NCI-H510A treated with DMSO at 0.1 percent for 48 hours (cell line): ENCODE data around the gene MTERF4.

Source experiments
- DNase-seq: peaks from one replicate; lab custom pipeline; 2025; lab: John Stamatoyannopoulos, UW

MTERF4 gene

GRCh38 chr2:241068942-241069810 is 32.9 kb downstream of the MTERF4 start:
- no peak for DNase-seq

- no peak for DNase-seq
These were observed 33.7 kb downstream of the MTERF4 start for GRCh38 chr2:241068136-241068941.

GRCh38 chr2:241067501-241068135 is 34.5 kb downstream of the MTERF4 start:
- DNase-seq = no peak

GRCh38 chr2:241066893-241067341 is 35.2 kb downstream of the MTERF4 start:
- no peak for DNase-seq

- DNase-seq = no peak
These were observed 35.8 kb downstream of the MTERF4 start for GRCh38 chr2:241066171-241066892.

- DNase-seq = peak; percentile 54
These were observed 36.7 kb downstream of the MTERF4 start for GRCh38 chr2:241065355-241065803.

DNA sequence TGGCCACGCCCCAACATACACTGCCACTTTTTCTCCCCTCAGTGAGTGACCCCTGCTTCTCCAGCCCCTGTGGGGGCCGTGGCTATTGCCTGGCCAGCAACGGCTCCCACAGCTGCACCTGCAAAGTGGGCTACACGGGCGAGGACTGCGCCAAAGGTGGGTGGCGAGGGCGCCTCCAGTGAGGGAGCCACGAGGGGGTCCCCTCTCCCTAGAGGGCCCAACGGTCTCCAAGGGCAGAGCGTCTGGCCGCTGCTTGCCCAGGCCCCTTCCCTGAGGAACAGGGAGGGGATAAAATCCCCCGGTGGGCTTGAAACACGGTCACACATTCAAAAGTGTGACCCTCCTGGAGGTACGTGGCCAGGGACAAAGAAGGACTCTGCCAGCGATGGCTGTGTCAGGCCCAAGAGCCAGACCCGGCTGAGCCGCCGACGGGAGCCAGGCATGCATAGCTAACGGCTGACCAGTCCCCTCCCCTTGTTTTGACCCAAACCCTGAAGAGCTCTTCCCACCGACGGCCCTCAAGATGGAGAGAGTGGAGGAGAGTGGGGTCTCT is 37.2 kb downstream of the MTERF4 start:
- no peak for DNase-seq

DNA sequence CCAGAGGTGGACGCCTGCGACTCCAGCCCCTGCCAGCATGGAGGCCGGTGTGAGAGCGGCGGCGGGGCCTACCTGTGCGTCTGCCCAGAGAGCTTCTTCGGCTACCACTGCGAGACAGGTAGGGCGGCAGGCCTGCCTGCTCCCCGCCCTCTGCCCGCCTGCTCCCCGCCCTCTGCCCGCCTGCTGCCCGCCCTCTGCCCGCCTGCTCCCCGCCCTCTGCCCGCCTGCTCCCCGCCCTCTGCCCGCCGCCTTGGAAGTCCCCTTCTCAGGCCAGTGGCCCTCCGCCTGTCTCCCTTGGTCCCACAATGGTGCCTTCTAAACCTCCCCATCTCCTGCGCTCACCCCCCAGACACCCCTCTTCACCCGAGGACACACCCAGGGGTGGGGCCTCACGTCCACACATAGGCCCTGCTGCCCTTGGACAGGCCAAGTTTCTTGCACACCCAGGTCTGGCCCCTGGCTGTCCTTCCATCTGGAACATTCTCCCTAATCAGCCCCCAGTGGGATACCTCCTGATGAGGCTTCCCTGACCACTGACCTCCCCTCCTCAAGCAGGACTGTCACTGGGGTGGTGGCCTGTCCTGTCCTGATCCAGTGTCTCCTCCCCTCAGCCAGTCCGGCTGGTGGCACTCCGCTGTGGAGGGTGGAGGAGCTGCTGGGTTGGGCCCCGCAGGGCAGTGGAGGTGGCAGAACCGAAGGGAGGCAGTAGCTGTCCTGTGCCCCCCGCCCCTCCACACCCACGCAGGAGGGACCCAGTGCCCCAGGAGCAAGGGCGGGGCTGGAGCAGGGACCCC is 37.9 kb downstream of the MTERF4 start:
- DNase-seq = peak; percentile 79

DNA sequence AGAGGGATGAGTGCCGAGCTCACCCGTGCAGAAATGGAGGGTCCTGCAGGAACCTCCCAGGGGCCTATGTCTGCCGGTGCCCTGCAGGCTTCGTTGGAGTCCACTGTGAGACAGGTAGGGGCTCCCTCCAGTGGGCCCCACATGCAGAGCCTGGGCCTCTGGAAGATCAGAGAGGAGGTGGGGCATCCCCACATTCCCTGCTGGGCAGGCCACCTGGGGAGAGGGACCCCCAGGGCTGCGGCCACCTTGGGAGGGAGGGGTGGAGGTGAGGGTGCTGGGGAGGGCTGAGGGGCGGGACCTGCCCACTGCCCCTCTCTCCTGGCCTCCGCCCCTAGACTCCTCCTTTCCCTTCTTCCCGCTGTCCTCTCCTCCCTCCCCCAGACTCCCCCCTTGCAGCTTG is 38.5 kb downstream of the MTERF4 start:
- no peak for DNase-seq

DNA sequence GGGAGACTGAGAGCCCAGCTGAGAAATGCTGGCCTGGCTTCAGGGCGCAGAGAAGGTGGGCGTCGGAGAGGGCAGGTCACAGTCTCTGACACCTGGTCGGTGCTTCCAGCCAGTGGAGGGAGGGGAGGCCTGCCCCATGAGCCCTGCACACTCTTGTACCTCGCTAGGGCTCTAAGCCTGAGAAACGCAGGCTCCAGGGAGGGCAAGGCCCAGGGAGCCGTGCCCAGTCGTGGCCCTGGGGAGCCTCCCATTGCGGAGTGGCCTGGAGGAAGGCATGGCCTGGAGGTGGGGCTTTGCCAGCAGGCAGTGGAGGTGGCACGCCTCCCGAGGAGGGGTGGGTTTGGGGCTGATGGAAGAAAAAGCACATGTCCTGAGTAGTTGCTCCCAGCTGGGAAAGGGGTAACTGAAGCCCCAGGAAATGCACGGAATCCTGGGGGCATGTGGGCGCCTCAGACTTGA is 39.0 kb downstream of the MTERF4 start:
- DNase-seq = no peak

DNA sequence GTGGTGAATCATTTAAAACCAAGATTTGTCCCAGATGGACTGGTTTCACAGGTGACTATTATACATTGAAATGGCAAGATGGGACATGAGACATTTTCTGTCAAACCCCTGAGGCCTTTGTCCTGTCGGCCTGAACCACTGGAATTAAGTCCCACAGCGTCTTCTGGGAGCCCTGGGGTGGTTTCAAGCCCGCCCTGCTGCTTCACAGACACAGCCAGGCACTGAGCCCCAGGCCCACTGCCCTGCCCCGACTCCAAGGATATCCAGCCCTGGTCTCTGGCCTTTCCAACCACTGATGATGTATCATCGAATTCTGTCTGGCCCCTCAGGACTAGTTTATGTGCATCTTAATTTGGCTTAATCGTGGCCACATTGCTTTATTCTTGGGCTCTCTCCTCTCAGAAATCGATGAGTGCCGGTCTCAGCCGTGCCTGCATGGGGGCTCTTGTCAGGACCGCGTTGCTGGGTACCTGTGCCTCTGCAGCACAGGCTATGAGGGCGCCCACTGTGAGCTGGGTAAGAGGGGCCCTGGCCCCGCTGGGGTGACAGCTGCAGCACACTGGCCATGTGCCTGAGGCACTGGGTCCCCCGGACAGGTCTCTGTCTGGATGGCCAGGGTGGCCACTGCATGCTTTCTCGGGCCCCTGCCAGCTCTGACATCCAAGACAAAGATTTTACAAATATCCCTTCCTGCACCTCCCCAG is 39.5 kb downstream of the MTERF4 start:
- no peak for DNase-seq

DNA sequence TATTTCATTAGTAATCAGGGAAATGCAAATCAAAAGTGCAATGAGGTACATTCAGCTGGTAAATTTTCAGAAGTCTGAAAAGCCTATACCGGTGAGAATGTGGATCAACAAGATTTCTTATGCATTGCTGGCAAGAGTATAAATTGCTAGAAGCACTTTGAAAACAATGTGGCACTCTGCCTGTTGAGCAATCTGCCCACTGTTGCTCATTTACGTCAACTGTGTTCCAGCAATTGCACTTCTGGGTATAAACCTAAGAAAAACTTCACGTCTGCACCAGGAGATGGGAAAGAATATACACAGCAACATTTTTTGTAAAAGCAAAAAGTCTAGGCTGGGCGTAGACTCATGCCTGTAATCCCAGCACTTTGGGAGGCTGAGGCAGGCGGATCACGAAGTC is 40.8 kb downstream of the MTERF4 start:
- no peak for DNase-seq

DNA sequence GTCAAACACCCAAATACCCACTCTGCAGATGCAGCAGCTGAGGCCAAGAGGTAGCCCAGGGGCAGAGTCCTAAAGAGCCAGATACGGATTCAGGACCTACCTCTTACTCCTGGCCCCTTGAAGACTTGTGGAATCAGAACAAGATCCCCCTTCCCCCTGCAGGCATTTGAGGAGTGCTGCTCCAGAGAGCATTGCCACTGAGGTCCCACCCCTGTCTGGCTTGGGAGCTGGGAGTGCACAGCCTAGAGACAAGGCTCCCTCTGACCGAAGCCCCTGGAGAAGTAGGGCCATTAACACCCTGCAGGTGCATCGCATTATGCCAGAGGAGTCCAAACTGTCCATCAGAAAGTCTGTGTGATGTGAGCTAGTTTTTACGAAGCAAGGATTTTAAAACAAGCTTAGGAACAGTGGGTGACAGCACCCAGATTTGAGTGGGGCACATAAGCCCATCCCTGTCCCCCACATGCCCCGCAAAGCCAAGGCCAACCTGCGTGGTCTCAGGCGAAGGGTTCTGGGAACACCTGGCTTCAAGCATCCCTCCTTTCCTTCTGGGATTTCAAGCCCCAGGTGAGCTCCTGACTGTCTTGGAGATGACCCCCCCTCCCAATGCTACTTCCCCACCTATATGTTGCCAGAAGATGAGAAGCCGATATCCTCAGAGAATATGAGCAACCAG is 48.4 kb downstream of the MTERF4 start:
- DNase-seq = no peak

DNA sequence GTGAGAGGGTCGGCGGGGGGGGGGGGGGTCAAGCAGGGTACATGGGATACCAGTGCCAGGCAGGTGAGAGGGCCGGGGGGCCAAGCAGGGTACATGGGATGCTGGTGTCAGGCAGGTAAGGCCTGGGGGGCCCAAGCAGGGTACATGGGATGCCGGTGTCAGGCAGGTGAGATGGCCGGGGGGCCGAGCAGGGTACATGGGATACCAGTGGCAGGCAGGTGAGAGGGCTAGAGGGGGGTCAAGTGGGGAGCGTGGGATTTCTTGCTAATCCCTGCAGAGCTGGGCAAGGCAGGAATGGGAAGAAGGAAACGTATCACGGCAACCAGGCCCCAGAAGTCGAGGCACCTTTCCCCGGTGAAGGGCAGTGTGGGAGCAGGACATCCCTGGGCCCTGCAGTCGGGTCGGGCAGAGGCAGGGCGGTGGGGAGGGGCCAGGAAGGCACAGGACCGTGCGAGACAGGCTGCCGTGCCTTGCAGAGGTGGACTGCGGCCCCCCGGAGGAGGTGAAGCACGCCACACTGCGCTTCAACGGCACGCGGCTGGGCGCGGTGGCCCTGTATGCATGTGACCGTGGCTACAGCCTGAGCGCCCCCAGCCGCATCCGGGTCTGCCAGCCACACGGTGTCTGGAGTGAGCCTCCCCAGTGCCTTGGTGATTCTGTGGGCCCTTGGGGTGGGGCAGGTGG is 49.3 kb downstream of the MTERF4 start:
- no peak for DNase-seq

DNA sequence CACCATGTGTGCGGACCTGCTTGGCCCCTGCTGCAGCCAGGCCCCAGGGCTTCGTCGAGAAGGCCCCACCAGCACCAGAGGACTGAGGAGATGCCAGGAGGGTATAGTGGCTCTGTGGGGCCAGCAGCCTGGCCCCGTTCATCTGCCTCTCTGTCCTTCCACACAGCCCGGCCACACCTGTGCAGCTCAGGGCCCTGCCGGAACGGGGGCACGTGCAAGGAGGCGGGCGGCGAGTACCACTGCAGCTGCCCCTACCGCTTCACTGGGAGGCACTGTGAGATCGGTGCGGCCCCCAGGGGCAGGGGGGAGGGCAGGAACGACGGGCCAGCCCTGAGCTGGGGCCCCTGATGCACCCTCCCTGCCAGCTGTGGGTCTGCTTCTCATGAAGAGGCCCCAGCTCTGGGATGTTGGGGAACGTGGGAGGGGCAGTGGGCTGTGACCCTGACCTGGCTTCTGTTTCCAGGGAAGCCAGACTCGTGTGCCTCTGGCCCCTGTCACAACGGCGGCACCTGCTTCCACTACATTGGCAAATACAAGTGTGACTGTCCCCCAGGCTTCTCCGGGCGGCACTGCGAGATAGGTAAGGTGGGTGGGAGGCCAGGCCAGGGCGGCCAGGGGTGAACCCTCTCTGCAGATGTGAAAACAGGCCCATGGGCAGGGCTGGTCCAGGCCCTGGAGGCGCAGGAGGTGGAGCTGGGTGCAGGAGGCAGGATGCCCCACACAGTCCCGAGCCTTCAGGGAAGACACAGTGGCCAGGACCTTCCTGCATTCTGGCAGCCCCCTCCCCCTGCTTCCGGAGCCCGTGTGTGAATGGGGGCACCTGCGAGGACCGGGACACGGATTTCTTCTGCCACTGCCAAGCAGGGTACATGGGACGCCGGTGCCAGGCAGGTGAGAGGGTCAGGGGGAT is 50.3 kb downstream of the MTERF4 start:
- no peak for DNase-seq

GRCh38 chr2:241050624-241051577 is 51.2 kb downstream of the MTERF4 start:
- no peak for DNase-seq
